HuH-7.5 (cell line): ENCODE data around the gene GABBR1.

Experiments used
- DNase-seq: peaks from one replicate; pipeline ENCODE4 v3.0.0; 2011; ENCODE audit warnings: low spot score

GABBR1 gene

GRCh38 chr6:29620630-29621029 lies 12.4 kb downstream of the GABBR1 start:
- no peak for DNase-seq

GRCh38 chr6:29619578-29620160 lies 13.3 kb downstream of the GABBR1 start:
- no peak for DNase-seq

GRCh38 chr6:29617782-29618554 lies 15.0 kb downstream of the GABBR1 start:
- no peak for DNase-seq

- DNase-seq: no peak
Measured at GRCh38 chr6:29611426-29611825, 21.6 kb downstream of the GABBR1 start.

- no peak for DNase-seq
Measured at GRCh38 chr6:29610540-29610939, 22.4 kb downstream of the GABBR1 start.

GRCh38 chr6:29608131-29608530 lies 24.9 kb downstream of the GABBR1 start:
- no peak for DNase-seq

- DNase-seq: no peak
Measured at GRCh38 chr6:29603930-29604329, 29.1 kb downstream of the GABBR1 start.

- no peak for DNase-seq
Measured at GRCh38 chr6:29603456-29603855, 29.5 kb downstream of the GABBR1 start.

GRCh38 chr6:29602564-29603361 lies 30.2 kb downstream of the GABBR1 start:
- DNase-seq: no peak

- no peak for DNase-seq
Measured at GRCh38 chr6:29598172-29598747, 34.7 kb downstream of the GABBR1 start.

GRCh38 chr6:29597184-29597583 lies 35.8 kb downstream of the GABBR1 start:
- DNase-seq: no peak

GRCh38 chr6:29596381-29596900 lies 36.5 kb downstream of the GABBR1 start:
- no peak for DNase-seq

GRCh38 chr6:29593199-29593855 lies 39.7 kb downstream of the GABBR1 start:
- no peak for DNase-seq

- DNase-seq: no peak
Measured at GRCh38 chr6:29591677-29592076, 41.3 kb downstream of the GABBR1 start.

GRCh38 chr6:29590218-29590808 lies 42.7 kb downstream of the GABBR1 start:
- no peak for DNase-seq

GRCh38 chr6:29589423-29590048 lies 43.4 kb downstream of the GABBR1 start:
- peak; percentile 18 for DNase-seq

- DNase-seq: no peak
Measured at GRCh38 chr6:29584821-29585220, 48.2 kb downstream of the GABBR1 start, which contains the start of gene OR2H2. Gene OR2H2 (plus strand): TSS chr6:29585121. CDS start chr6:29587945, 2,824 bp downstream.

GRCh38 chr6:29577544-29577943 lies 55.4 kb downstream of the GABBR1 start:
- DNase-seq: no peak

- DNase-seq: no peak
Measured at GRCh38 chr6:29576056-29576455, 56.9 kb downstream of the GABBR1 start.

- DNase-seq: no peak
Measured at GRCh38 chr6:29567991-29568390, 65.0 kb downstream of the GABBR1 start.

GRCh38 chr6:29567541-29567940 lies 65.4 kb downstream of the GABBR1 start:
- no peak for DNase-seq
